Esophagus mucosa (tissue), 1 donor: ENCODE data around the gene PTGER2. TPM values are rescaled to one million over a fixed set of nuclear protein-coding genes. Genes with fewer than 3 reads are reported as not detected.

Experiments used
- ATAC-seq: fragments of 200-7000 bp; cut with Tn5 transposase; one replicate; pipeline ENCODE4 v1.9.1; 2020
- total RNA-seq: library from RNA; stranded (reverse); gene quantifications from one replicate; pipeline ENCODE4 v1.2.4, GENCODE V29; 2023
- donor health status: DM: yes; HTN: yes; CAD: no.

Gene PTGER2
- total RNA-seq, 1 donor from 2014 or later = 0.40 TPM

DNA sequence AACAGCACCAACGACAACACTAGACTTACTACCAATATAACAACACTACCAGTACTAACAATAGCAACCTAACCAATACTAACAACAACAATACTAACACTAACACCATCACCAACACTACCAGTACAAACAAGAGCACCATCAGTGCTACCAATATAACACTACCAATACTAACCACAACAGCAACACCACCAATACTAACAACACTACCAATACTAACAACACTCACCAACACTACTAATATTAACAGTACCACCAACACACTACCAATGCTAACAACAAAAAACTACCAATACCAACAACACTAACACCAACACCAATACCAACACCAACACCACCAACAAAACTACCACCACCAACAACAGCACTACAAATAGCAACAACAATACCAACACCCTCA lies 25.1 kb downstream of the PTGER2 start:
- no peak for ATAC-seq

DNA sequence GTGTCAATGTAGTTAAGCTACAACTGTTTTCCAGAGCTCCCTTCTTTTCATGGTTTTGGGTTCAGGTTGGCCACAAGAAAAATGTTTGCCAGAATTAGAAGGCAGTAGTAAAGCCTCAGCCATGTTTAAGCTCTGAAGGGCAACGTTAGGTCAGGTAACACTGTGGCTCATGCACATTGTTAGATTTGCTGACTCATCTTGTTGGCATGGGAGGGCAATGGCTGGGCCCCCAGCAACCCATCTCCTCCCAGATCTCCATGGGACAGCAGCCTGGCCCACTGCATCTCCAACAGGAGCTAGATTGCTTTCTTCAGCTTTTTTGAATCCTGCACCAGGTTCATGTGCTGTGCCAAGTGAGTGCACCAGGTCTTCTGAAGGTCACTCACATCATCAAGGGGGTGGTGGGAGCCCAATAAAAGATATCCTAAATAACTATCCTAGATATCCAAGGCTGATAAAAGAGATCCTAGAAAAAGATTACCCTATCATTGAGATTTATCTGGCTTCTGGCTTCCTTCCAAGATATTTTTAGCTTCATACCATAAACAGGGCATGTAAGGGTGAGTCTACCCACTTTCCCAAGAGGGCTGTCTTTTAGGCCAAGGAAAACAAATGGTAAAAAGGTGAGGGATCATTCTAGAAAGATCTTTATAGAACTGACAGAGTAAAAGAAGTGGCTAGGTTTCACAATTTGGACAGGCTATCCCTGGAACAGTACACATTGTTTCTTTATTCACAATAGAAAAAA lies 28.9 kb downstream of the PTGER2 start:
- no peak for ATAC-seq

DNA sequence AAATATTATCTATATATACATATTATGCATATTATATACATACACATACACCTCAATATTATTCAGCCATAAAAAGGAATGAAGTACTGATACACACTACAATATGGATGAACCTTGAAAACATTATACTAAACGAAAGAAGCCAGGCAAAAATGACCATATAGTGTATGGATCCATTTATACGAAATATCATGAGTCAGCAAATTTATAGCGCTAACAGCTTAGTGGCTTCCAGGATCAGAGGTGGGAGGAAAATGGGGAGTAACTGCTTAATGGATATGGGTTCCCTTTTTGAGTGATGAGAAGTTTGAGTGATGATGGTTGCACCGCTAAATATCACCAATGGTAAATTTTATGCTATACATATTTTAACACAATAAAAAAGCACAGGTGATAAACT lies 32.7 kb downstream of the PTGER2 start:
- no peak for ATAC-seq

GRCh38 chr14:52348279-52348678 lies 34.2 kb downstream of the PTGER2 start:
- ATAC-seq = no peak

- no peak for ATAC-seq
Observed at GRCh38 chr14:52348776-52349175, 34.7 kb downstream of the PTGER2 start.

- no peak for ATAC-seq
Observed at GRCh38 chr14:52349731-52350130, 35.6 kb downstream of the PTGER2 start.

DNA sequence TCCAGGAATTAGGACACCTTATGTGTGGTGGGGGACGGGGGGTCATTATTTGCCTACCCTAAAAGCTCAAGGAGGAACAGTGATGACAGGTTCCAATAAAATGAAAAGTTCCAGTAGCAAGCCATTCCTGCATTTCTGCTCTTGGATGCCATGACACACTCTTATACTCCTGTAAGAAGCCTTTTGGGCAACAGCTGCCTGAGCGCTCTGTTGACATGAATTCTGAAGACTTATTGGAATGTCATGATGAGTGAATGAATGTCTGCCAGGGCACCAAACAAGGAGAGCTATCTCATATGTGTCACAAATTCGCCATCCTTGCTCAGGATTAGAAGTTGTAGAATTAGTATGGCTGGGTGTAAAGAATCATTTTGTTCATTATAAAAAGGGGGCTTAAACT lies 36.3 kb downstream of the PTGER2 start:
- ATAC-seq = no peak

GRCh38 chr14:52351233-52352060 lies 37.3 kb downstream of the PTGER2 start:
- ATAC-seq = no peak

GRCh38 chr14:52352061-52352491 lies 38.0 kb downstream of the PTGER2 start:
- ATAC-seq = no peak

DNA sequence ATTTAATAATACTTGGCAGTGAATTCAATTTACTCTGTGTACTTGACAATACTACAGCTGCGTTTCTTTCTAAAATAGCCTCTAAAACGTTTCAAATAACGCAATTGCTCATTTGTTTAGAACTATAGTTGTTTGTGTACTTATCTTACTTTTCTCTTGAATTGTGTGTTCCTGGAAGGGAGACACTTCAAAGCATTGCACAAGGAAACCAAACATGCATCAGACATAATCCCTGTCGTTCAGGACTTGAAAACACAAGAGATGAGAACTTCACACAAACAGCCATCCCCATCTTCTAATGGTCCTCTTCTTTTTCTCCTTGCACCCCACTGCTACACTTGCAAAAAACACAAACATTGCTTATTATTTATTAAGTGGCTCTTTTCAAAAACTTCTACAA lies 38.5 kb downstream of the PTGER2 start:
- no peak for ATAC-seq

DNA sequence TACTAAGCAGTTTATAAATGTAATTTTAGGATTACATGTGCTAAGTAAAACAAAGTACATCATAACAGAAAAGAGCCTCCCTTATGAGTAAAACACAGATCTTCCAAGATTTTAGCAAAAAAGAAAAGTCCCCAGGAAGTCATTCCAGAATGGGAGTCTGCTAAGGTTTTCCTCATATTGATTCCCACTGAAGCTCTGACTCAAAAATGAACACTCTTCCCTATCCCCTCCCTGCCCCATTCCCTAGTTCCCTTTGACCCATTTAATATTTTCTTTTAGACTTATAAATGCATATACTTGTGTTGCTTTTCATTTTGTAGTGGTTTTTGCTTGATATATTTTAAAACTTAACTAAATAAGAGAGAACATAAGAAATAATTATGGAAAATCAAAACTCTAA lies 40.1 kb downstream of the PTGER2 start:
- ATAC-seq = no peak

DNA sequence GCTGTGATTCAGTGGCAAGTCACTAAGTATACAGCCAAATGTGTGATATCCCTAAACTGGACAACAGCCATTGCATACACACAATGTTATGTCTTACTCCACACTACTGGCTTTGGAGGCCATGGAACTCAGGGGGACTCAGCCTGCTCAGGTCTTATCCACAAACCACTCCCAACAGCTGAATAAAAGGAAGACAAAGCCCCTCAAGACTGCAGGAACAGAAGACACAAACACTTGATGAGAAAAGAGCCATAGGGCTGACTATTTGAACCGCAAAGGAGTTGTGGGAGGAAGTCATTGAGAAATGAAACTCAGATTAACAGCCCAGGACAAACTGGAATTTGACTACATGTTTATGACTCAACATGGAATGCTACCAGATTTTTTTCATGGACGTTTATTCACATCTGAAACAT lies 40.9 kb downstream of the PTGER2 start:
- ATAC-seq = no peak

GRCh38 chr14:52355526-52355925 lies 41.4 kb downstream of the PTGER2 start:
- peak; percentile 26 for ATAC-seq

DNA sequence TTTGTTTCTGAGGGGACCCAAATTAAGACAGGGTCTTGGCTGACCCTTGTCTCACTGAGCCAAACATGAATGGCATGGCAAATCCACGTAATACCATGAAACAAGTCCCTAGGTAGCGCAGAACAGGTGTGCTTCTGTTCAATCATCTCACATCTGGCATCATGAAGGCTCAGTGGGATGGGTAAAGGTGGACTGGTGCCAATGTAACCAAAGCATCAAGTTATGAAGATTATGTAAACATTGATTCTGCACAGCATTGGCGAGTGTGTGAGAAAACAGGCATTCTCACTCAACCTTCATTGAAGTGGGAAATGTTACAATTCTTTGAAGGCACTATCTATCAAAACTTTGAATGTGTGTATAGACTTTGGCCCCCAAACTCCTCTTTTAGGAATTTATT lies 41.9 kb downstream of the PTGER2 start:
- no peak for ATAC-seq

GRCh38 chr14:52360831-52361230 lies 46.7 kb downstream of the PTGER2 start:
- no peak for ATAC-seq

DNA sequence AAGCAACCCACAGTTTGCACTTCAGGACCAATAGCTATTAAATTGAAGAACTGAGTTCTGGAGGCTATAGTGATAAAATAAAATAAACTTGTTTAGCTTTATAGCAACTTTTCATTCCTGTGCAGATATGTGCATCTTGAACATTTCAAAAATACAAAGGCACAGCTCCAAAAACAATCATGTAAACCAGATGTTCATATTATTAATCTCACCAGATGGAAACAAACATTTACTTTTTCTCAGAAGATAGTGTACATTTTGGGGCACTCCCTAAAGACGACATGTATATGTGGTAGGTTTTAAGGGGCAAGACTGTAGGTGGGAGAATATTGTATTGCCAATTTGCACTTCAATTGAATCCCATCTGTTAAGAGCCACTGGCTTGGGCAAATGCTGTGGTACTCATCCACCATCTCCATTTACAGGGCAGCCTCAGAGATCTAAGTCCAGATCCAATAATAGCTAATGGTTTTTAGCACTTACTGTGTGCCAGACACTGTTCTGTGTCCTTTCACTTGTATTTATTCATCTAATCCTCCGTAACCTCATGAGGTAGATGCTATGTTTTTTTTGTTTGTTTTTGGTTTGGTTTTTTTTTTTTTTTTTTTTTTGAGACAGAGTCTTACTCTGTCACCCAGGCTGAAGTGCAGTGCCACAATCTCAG lies 49.1 kb downstream of the PTGER2 start:
- ATAC-seq = no peak

DNA sequence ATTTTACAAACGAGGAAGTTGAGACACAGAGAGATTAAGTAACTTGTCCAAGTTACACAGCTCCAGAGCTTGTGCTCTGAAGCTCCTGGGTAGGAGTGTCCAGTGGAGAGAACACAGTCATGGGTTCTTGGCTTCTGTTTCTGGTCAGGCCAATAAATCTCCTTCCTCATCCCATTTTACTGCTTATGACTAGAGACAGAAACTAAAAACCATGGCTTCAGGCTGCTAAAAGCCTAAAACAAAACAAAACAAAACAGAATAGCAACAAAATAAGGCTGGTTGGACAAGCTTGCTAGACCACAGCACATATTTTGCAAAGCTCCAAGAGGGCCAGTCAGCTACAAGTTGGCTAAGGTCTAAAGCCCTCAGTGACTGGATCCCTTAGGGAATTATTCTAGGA lies 49.8 kb downstream of the PTGER2 start:
- no peak for ATAC-seq

- ATAC-seq = no peak
Observed at GRCh38 chr14:52365071-52365470, 51.0 kb downstream of the PTGER2 start.

DNA sequence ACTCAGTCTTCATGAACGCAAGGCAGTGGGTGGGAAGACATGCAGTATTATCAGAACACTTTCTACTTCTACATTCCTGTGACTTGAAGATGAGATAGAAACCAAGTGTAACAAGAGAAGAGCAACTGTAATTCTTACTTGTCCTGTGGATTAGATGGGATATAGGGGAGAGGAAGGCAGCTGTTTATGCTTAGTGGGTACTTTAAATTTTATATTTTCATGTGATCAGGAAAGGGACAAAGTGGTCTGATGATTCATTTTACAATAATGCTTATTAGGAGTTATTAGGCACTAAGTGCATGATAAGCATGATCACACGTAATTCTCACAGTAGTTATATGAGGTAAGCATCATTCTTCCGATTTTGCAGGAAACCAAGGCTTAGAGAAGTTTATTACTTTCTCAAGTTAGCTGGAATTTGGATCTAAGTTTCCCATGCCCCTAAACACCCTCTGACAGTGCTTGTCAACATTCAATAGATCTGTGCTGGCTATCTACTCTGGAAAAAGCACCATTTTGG lies 52.7 kb downstream of the PTGER2 start:
- ATAC-seq = no peak

DNA sequence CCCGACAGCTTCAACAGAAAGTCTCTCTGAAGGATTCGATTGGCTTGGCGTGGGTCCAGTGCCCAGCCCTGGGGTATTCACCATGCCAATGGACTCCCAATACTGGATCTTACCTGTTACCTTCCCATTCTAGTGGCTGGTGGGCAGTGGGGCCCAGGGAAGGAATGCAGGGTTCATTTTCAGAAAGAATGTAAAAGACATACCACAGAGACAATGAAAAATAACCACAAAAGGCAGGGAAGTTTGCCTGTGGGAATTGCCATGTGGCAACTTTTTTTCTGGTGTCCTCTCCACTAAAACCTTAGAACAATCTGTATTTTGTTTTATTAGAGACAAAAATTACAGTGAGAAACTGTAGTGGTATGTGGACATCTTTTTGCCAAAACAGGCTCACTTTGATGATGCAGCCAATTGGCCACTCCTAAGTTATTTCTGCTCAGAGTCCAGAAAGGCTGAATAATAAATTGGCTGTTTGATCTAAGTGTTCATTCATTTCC lies 55.2 kb downstream of the PTGER2 start:
- no peak for ATAC-seq

- ATAC-seq = peak; percentile 59
Observed at GRCh38 chr14:52370406-52370935, 56.4 kb downstream of the PTGER2 start.

- ATAC-seq = no peak
Observed at GRCh38 chr14:52377940-52378339, 63.8 kb downstream of the PTGER2 start.
